ENCODE data around the gene PODN. TPM values are rescaled to one million over a fixed set of nuclear protein-coding genes. Genes with fewer than 3 reads are reported as not detected.

Gene PODN
- total RNA-seq, 2 donors from 2014 or later: 35.8 to 123 TPM

DNA sequence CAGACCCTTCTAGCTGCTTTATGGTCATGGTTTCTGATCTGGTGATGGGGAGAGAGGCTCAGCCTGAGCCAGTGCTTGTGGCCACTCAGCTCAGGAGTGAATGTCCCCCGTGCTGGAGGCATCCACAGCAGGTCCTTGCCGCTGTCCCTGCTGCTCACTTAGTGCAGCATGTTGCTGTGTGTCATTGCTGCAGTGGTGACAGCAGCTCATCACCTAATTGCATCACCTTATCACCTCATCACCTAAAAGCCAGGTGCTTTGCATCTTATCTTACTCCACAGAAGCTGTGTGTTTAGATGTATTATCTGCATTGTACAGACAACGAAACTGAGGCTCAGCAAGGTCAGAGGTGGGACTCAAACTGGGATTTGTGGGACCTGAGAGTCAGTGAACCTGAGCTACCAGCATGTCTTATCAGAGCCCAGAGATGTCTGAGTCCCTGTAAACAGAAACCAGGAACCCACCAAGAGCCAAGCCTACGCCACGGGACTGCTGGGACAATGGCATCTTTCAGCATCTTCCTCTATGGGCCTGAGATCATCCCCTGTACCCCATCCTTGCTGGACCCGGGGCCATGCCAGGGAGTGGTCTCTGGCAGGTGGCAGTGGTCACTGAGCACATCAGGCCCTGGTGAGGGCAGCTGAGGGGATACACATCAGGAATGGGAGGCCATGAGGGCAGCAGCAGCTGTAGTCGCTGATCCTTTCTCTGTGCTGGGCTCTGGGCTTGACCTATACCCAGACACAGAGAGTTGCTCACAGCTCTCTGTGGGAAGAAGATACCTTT lies 6.5 kb downstream of the PODN start:
- 74 to 85% methylated on average over 6 to 7 of the region's 7 CpGs for WGBS, 2 donors

GRCh38 chr1:53069265-53069662 lies 7.3 kb downstream of the PODN start:
- no peak for ATAC-seq
- intact Hi-C loops (cut with DNase I): no loop called here
- Histone ChIP-seq H3K27me3 (no peaks in the 10 kb centered on the region), H3K27ac (no peak overlapping the region), H3K9me3 (no peaks in the 10 kb centered on the region), H3K4me1 (no peaks in the 10 kb centered on the region), H3K36me3 (replicated peaks in 1 of 2; ENCODE audit: insufficient read depth in 1 of 2, low read depth in 2 of 2) (no peaks in the 10 kb centered on the region), H3K4me3 (no peak overlapping the region)
- DNase-seq: peak in 2 of 4 donors; percentile 1 to 6
- WGBS, 2 donors: 61 to 80% methylated on average over 5 to 7 of the region's 7 CpGs
- no peak for TF ChIP-seq POLR2A (IDR thresholded peaks at IDR 0.05)
- TF ChIP-seq, protein P1, sequence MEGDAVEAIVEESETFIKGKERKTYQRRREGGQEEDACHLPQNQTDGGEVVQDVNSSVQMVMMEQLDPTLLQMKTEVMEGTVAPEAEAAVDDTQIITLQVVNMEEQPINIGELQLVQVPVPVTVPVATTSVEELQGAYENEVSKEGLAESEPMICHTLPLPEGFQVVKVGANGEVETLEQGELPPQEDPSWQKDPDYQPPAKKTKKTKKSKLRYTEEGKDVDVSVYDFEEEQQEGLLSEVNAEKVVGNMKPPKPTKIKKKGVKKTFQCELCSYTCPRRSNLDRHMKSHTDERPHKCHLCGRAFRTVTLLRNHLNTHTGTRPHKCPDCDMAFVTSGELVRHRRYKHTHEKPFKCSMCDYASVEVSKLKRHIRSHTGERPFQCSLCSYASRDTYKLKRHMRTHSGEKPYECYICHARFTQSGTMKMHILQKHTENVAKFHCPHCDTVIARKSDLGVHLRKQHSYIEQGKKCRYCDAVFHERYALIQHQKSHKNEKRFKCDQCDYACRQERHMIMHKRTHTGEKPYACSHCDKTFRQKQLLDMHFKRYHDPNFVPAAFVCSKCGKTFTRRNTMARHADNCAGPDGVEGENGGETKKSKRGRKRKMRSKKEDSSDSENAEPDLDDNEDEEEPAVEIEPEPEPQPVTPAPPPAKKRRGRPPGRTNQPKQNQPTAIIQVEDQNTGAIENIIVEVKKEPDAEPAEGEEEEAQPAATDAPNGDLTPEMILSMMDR (IDR thresholded peaks at IDR 0.05): no peak

More for the DNA sequence above, 6.5 kb downstream of the PODN start:
- Histone ChIP-seq H3K27ac (no peak overlapping the region), H3K9me3 (no peaks in the 10 kb centered on the region), H3K4me3 (no peak overlapping the region), H3K4me1 (no peaks in the 10 kb centered on the region), H3K27me3 (no peaks in the 10 kb centered on the region), H3K36me3 (replicated peaks in 1 of 2; ENCODE audit: insufficient read depth in 1 of 2, low read depth in 2 of 2) (no peaks in the 10 kb centered on the region)
- TF ChIP-seq, protein P1 (IDR thresholded peaks at IDR 0.05): no peak
- TF ChIP-seq POLR2A (IDR thresholded peaks at IDR 0.05): no peak
- intact Hi-C loops (cut with DNase I): no loop called here
- no peak for ATAC-seq
- no peak for DNase-seq

- WGBS, 2 donors: 90 to 100% methylated on average over 2 to 22 of the region's 31 CpGs
- Histone ChIP-seq H3K27ac (no peak overlapping the region), H3K4me1 (no peaks in the 10 kb centered on the region), H3K27me3 (no peaks in the 10 kb centered on the region), H3K4me3 (no peak overlapping the region), H3K9me3 (no peaks in the 10 kb centered on the region), H3K36me3 (replicated peaks in 1 of 2; ENCODE audit: insufficient read depth in 1 of 2, low read depth in 2 of 2) (no peaks in the 10 kb centered on the region)
- DNase-seq (peak; percentile 1 to 7 (median 4)), ATAC-seq (no peak)
- TF ChIP-seq, protein P1 (IDR thresholded peaks at IDR 0.05): no peak
- TF ChIP-seq POLR2A (IDR thresholded peaks at IDR 0.05): no peak
- intact Hi-C loops (cut with DNase I): no loop called here
These were observed 7.8 kb downstream of the PODN start for GRCh38 chr1:53069663-53070327.

GRCh38 chr1:53070621-53071020 lies 8.6 kb downstream of the PODN start:
- intact Hi-C loops (cut with DNase I): no loop called here
- no peak overlapping the region for H3K27ac ChIP-seq
- TF ChIP-seq, protein P1 (IDR thresholded peaks at IDR 0.05): no peak
- no peak for TF ChIP-seq POLR2A (IDR thresholded peaks at IDR 0.05)
- no peaks in the 10 kb centered on the region for H3K36me3 ChIP-seq (replicated peaks in 1 of 2; ENCODE audit: insufficient read depth in 1 of 2, low read depth in 2 of 2)
- no peaks in the 10 kb centered on the region for H3K9me3 ChIP-seq
- H3K27me3 ChIP-seq: no peaks in the 10 kb centered on the region
- 89 to 92% methylated on average over 3 to 12 of the region's 12 CpGs for WGBS, 2 donors
- no peak overlapping the region for H3K4me3 ChIP-seq
- DNase-seq (peak; percentile 0 to 9 (median 3)), ATAC-seq (no peak)
- H3K4me1 ChIP-seq: no peaks in the 10 kb centered on the region

All from body of pancreas (tissue), 4 donors.